GM12801 (cell line): Measurements from ENCODE around the gene USP6NL.

Experiments
- CTCF ChIP-seq: IDR thresholded peaks from one replicate; pipeline ENCODE4 v1.5.1; 2011; ENCODE audit warnings: control low read depth; ENCODE audit not compliant: insufficient read length; ENCODE audit errors: extremely low read depth

USP6NL gene

GRCh38 chr10:11533328-11533781 is 78.1 kb downstream of the USP6NL start:
- TF ChIP-seq CTCF, result no peak

GRCh38 chr10:11532306-11532705 is 79.1 kb downstream of the USP6NL start:
- TF ChIP-seq CTCF, result no peak

GRCh38 chr10:11530806-11531205 is 80.6 kb downstream of the USP6NL start:
- no peak for TF ChIP-seq CTCF

GRCh38 chr10:11529276-11529903 is 82.1 kb downstream of the USP6NL start:
- TF ChIP-seq CTCF, result no peak

GRCh38 chr10:11528286-11528685 is 83.2 kb downstream of the USP6NL start:
- no peak for TF ChIP-seq CTCF

- no peak for TF ChIP-seq CTCF
Observed at GRCh38 chr10:11527691-11528255, 83.7 kb downstream of the USP6NL start.

GRCh38 chr10:11527068-11527467 is 84.4 kb downstream of the USP6NL start:
- TF ChIP-seq CTCF, result no peak

- no peak for TF ChIP-seq CTCF
Observed at GRCh38 chr10:11525503-11525902, 85.9 kb downstream of the USP6NL start.
